Smooth muscle cell of the coronary artery (primary cell): Measurements from ENCODE around the gene CCL15. TPM values are rescaled to one million over a fixed set of nuclear protein-coding genes. Genes with fewer than 3 reads are reported as not detected.

Source experiments
- total RNA-seq: library from RNA; depleted of rRNA; stranded (reverse); fragments of >200 nt; gene quantifications from 2 replicates; pipeline ENCODE4 v1.2.3, GENCODE V29; 2014; ENCODE audit warnings: low replicate concordance

Gene CCL15
- not detected in 2 replicates for total RNA-seq

GRCh38 chr17:36001110-36001771 lies at the start of gene CCL15:
CCL15 (minus strand) TSS chr17:36001553; CDS start chr17:36001492, 61 bp downstream.

GRCh38 chr17:36017799-36018198 lies 16.4 kb upstream of the CCL15 start, which contains the start of gene CCL23:
CCL23 (minus strand) TSS chr17:36017972; CDS start chr17:36017897, 75 bp downstream.

GRCh38 chr17:35986643-35987042 lies 14.7 kb downstream of the CCL15 start, which contains the start of gene CCL14:
CCL14 (minus strand) TSS chr17:35986729; CDS start chr17:35986649, 80 bp downstream.

GRCh38 chr17:35981246-35981645 lies 20.1 kb downstream of the CCL15 start, which contains the start of gene CCL16:
CCL16 (minus strand) TSS chr17:35981497; CDS start chr17:35981420, 77 bp downstream.

Other genes with a start within 250 kb of the CCL15 start
- gene GAS2L2, start 248.3 kb downstream of the CCL15 start, total RNA-seq: 0.08 TPM in 1 of 2 replicates, not detected in the other
- gene C17orf50, start 240.7 kb downstream of the CCL15 start, total RNA-seq: not detected in 2 replicates
- 0.60 TPM in 1 of 2 replicates, not detected in the other for gene MMP28, start 205.9 kb downstream of the CCL15 start, total RNA-seq
- 48.0 and 60.9 TPM in 2 replicates for gene TAF15, start 192.1 kb downstream of the CCL15 start, total RNA-seq
- gene HEATR9, start 132.7 kb downstream of the CCL15 start, total RNA-seq: not detected in 2 replicates
- 0.08 TPM in 1 of 2 replicates, not detected in the other for gene CCL5, start 121.2 kb downstream of the CCL15 start, total RNA-seq
- 0.38 TPM in 1 of 2 replicates, not detected in the other for gene RDM1, start 70.8 kb downstream of the CCL15 start, total RNA-seq
- gene LYZL6, start 57.8 kb downstream of the CCL15 start, total RNA-seq: not detected in 2 replicates
- gene CCL16, start 20.1 kb downstream of the CCL15 start, total RNA-seq: not detected in 2 replicates
- gene CCL14, start 14.8 kb downstream of the CCL15 start, total RNA-seq: not detected in 2 replicates
- gene CCL23, start 16.4 kb upstream of the CCL15 start, total RNA-seq: not detected in 2 replicates
- gene CCL18, start 62.7 kb upstream of the CCL15 start, total RNA-seq: not detected in 2 replicates
- gene CCL3, start 88.6 kb upstream of the CCL15 start, total RNA-seq: not detected in 2 replicates
- not detected in 2 replicates for gene CCL4, start 102.3 kb upstream of the CCL15 start, total RNA-seq
- gene TBC1D3B, start 175.1 kb upstream of the CCL15 start, total RNA-seq: 0.75 and 1.8 TPM in 2 replicates
- gene CCL3L1, start 195.2 kb upstream of the CCL15 start, total RNA-seq: not detected in 2 replicates
- not detected in 2 replicates for gene CCL4L2, start 209.5 kb upstream of the CCL15 start, total RNA-seq